OCI-LY1 (cell line): ENCODE results near the gene CCDC192.

Experiments used
- EZH2 ChIP-seq: fragments of 200-600 bp; sonication (generic), shearing (Covaris generic); IDR thresholded peaks from 2 replicates; pipeline ENCODE4 v1.8.0; 2017; ENCODE audit warnings: borderline replicate concordance, mixed run types, mild to moderate bottlenecking, antibody characterized with exemption, low read length, moderate library complexity, mixed read lengths
- TF ChIP-seq, protein P1 (sequence below): fragments of 200-600 bp; sonication (generic), shearing (Covaris generic); IDR thresholded peaks from 2 replicates; pipeline ENCODE4 v1.5.1; 2017; ENCODE audit warnings: mild to moderate bottlenecking, antibody characterized with exemption, low read length, moderate library complexity, mixed read lengths

DNA sequence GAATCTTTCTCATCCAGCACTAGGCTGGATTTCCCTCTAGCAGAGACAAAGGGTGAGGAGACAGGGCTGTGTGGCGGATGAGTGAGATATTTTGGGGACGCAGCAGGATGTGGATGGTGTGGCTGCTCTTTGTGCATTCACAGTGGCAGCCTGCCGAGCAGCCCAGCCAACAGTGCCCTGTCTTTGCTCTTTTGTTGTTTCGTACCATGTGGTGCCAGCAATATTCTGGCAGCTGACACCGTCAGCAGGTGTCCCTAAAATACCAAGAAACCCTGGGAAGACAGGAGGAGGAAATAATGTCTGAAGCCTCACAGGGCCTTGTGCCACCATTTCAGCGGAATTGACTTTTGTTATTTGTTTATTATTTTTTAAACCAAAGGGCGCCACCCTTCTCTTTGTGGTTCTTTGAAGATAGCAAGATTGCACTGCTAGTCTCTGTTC lies 141.4 kb downstream of the CCDC192 start:
- TF ChIP-seq, protein P1, sequence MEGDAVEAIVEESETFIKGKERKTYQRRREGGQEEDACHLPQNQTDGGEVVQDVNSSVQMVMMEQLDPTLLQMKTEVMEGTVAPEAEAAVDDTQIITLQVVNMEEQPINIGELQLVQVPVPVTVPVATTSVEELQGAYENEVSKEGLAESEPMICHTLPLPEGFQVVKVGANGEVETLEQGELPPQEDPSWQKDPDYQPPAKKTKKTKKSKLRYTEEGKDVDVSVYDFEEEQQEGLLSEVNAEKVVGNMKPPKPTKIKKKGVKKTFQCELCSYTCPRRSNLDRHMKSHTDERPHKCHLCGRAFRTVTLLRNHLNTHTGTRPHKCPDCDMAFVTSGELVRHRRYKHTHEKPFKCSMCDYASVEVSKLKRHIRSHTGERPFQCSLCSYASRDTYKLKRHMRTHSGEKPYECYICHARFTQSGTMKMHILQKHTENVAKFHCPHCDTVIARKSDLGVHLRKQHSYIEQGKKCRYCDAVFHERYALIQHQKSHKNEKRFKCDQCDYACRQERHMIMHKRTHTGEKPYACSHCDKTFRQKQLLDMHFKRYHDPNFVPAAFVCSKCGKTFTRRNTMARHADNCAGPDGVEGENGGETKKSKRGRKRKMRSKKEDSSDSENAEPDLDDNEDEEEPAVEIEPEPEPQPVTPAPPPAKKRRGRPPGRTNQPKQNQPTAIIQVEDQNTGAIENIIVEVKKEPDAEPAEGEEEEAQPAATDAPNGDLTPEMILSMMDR = no peak; the same call in 1 of the 2 replicates
- no peak for TF ChIP-seq EZH2
